Gastrocnemius medialis (tissue), 4 donors: ENCODE measurements around the gene RHOV. TPM values are rescaled to one million over a fixed set of nuclear protein-coding genes. Genes with fewer than 3 reads are reported as not detected.

Experiments used
- ATAC-seq, 2 donors: fragments of 150-250 bp; one replicate each; pipeline ENCODE4 v1.9.1; 2016
- DNase-seq, 2 donors: peaks; one replicate each; pipeline ENCODE4 v3.0.0-alpha.2; 2019
- H3K27ac ChIP-seq, 4 donors: fragments of 200-600 bp; sonication (generic); 1 replicate in 1 of 4; 2 replicates in 3 of 4; pipeline ENCODE4 v1.5.1; 2016 to 2018; ENCODE audit warnings: mild to moderate bottlenecking in 2 of 4, moderate library complexity in 1 of 4
- H3K27me3 ChIP-seq, 3 donors: fragments of 200-600 bp; sonication (generic) in 2 of 3; 1 replicate in 1 of 3; 2 replicates in 2 of 3; pipeline versions ENCODE4 v1.5.1 to v1.6.0; 2016 to 2019; ENCODE audit warnings: mild to moderate bottlenecking in 1 of 3, moderate library complexity in 1 of 3
- H3K36me3 ChIP-seq, 2 donors: fragments of 200-600 bp; sonication (generic) in 1 of 2; one replicate each; pipeline ENCODE4 v1.5.1; 2017 to 2018
- H3K4me1 ChIP-seq, 2 donors: fragments of 200-600 bp; sonication (generic) in 1 of 2; one replicate each; pipeline ENCODE4 v1.5.1; 2016 to 2017; ENCODE audit warnings: mild to moderate bottlenecking in 2 of 2
- H3K4me3 ChIP-seq, 4 donors: fragments of 200-600 bp; sonication (generic) in 3 of 4; 1 replicate in 1 of 4; 2 replicates in 3 of 4; pipeline ENCODE4 v1.5.1; 2016 to 2019; ENCODE audit warnings: mild to moderate bottlenecking in 2 of 4
- H3K9me3 ChIP-seq, 3 donors: fragments of 200-600 bp; sonication (generic) in 2 of 3; 1 replicate in 1 of 3; 2 replicates in 2 of 3; pipeline ENCODE4 v1.5.1; 2016 to 2019
- POLR2A ChIP-seq, 2 donors: fragments of 450-650 bp; IDR thresholded peaks; one replicate each; pipeline ENCODE4 v1.6.1; 2017; ENCODE audit warnings: antibody characterized with exemption in 2 of 2, mild to moderate bottlenecking in 2 of 2, moderate library complexity in 2 of 2
- in situ Hi-C, 4 donors: fragments of 200-750 bp; cut with MboI; loops; one replicate each; pipeline versions ENCODE4 v1.15.0 to v1.8.0; 2017; ENCODE audit warnings: low sequenced_read_pairs in 4 of 4
- intact Hi-C: fragments of 100-400 bp; cut with DNase I; formaldehyde crosslinking; loops from one replicate; pipeline ENCODE4 v1.15.1; 2023; ENCODE audit warnings: low total_unique reads
- total RNA-seq, 4 donors: library from RNA; depleted of rRNA; stranded (reverse); fragments of >200 nt; gene quantifications; one replicate each; pipeline versions ENCODE4 v1.1.0 to v1.2.3, GENCODE V29; 2016
- TF ChIP-seq, protein P1 (sequence below), 5 experiments: fragments of 450-650 bp in 3 of 5; fragments of 200-600 bp in 2 of 5; sonication (generic) in 2 of 5; IDR thresholded peaks in 4 of 5; conservative IDR thresholded peaks in 1 of 5; 1 replicate in 4 of 5; 2 replicates in 1 of 5; pipeline ENCODE4 v1.5.1; 2016 to 2019; ENCODE audit warnings: antibody characterized with exemption in 5 of 5, mild to moderate bottlenecking in 3 of 5, moderate library complexity in 3 of 5

RHOV gene
- total RNA-seq, 4 donors from 2014 or later, result not detected

- no peaks in the 10 kb centered on the region for H3K36me3 ChIP-seq
- no peaks in the 10 kb centered on the region for H3K27me3 ChIP-seq
- TF ChIP-seq POLR2A (IDR thresholded peaks at IDR 0.05), result no peak
- TF ChIP-seq, protein P1, sequence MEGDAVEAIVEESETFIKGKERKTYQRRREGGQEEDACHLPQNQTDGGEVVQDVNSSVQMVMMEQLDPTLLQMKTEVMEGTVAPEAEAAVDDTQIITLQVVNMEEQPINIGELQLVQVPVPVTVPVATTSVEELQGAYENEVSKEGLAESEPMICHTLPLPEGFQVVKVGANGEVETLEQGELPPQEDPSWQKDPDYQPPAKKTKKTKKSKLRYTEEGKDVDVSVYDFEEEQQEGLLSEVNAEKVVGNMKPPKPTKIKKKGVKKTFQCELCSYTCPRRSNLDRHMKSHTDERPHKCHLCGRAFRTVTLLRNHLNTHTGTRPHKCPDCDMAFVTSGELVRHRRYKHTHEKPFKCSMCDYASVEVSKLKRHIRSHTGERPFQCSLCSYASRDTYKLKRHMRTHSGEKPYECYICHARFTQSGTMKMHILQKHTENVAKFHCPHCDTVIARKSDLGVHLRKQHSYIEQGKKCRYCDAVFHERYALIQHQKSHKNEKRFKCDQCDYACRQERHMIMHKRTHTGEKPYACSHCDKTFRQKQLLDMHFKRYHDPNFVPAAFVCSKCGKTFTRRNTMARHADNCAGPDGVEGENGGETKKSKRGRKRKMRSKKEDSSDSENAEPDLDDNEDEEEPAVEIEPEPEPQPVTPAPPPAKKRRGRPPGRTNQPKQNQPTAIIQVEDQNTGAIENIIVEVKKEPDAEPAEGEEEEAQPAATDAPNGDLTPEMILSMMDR (IDR thresholded peaks at IDR 0.05 in 4 of 5, conservative IDR thresholded peaks at IDR 0.05 in 1 of 5), result no peak
- no peak overlapping the region for H3K4me3 ChIP-seq
- no peak for ATAC-seq
- DNase-seq, result no peak
- no peak overlapping the region for H3K27ac ChIP-seq
- H3K9me3 ChIP-seq, result no peaks in the 10 kb centered on the region
- in situ Hi-C loops, result loop anchor here in 1 of 4 donors (25.0 kb wide), 1 partner anchor 369 kb away; no protein-coding TSS in a partner anchor
- intact Hi-C loops, result no loop called here
- H3K4me1 ChIP-seq, result no peaks in the 10 kb centered on the region
These were observed 7.3 kb upstream of the RHOV start for GRCh38 chr15:40881351-40881750.

GRCh38 chr15:40879609-40880008, 5.6 kb upstream of the RHOV start:
- no peak overlapping the region for H3K27ac ChIP-seq
- no peaks in the 10 kb centered on the region for H3K9me3 ChIP-seq
- TF ChIP-seq, protein P1 (IDR thresholded peaks at IDR 0.05 in 4 of 5, conservative IDR thresholded peaks at IDR 0.05 in 1 of 5), result no peak
- TF ChIP-seq POLR2A (IDR thresholded peaks at IDR 0.05), result no peak
- in situ Hi-C loops (loop anchor here in 1 of 4 donors (25.0 kb wide), 1 partner anchor 367 kb away; no protein-coding TSS in a partner anchor), intact Hi-C loops (no loop called here)
- H3K27me3 ChIP-seq, result no peaks in the 10 kb centered on the region
- H3K36me3 ChIP-seq, result no peaks in the 10 kb centered on the region
- H3K4me1 ChIP-seq, result no peaks in the 10 kb centered on the region
- ATAC-seq (no peak), DNase-seq (no peak)
- no peak overlapping the region for H3K4me3 ChIP-seq

- ATAC-seq (no peak), DNase-seq (no peak)
- Histone ChIP-seq H3K4me3 (no peak overlapping the region), H3K27ac (no peak overlapping the region), H3K27me3 (no peaks in the 10 kb centered on the region), H3K4me1 (no peaks in the 10 kb centered on the region), H3K36me3 (no peaks in the 10 kb centered on the region), H3K9me3 (no peaks in the 10 kb centered on the region)
- in situ Hi-C loops (loop anchor here in 1 of 4 donors (25.0 kb wide), 1 partner anchor 366 kb away; no protein-coding TSS in a partner anchor), intact Hi-C loops (no loop called here)
- no peak for TF ChIP-seq POLR2A (IDR thresholded peaks at IDR 0.05)
- TF ChIP-seq, protein P1 (IDR thresholded peaks at IDR 0.05 in 4 of 5, conservative IDR thresholded peaks at IDR 0.05 in 1 of 5), result no peak
These were observed 4.8 kb upstream of the RHOV start for GRCh38 chr15:40878785-40879184.

DNA sequence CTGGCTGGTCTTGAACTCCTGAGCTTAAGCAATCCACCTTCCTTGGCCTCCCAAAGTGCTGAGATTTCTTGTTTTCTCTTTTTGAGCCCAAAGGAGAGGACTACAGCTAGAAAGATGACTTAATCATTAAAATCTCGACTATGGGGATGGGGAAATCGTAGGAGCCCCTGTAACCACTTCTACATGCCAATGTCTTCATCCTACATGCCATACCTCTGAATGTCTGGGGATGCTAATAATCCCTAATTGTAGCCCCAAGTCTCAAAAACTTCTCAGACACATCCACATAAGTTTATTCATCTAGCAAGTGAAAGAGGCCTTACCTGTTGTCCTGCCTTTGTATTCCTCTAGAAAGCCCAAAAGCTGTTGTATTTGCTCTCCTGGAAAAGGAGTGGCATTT, 3.7 kb upstream of the RHOV start:
- peaks cover 0 to 8% (median 6%) of the 10 kb centered on the region in 3 donors for H3K27me3 ChIP-seq
- H3K4me1 ChIP-seq, result no peaks in the 10 kb centered on the region
- H3K36me3 ChIP-seq, result no peaks in the 10 kb centered on the region
- H3K4me3 ChIP-seq, result no peak overlapping the region
- in situ Hi-C loops (loop anchor here in 1 of 4 donors (25.0 kb wide), 1 partner anchor 365 kb away; no protein-coding TSS in a partner anchor), intact Hi-C loops (no loop called here)
- DNase-seq (no peak), ATAC-seq (no peak)
- H3K9me3 ChIP-seq, result no peaks in the 10 kb centered on the region
- TF ChIP-seq POLR2A (IDR thresholded peaks at IDR 0.05), result no peak
- TF ChIP-seq, protein P1 (IDR thresholded peaks at IDR 0.05 in 4 of 5, conservative IDR thresholded peaks at IDR 0.05 in 1 of 5), result no peak
- no peak overlapping the region for H3K27ac ChIP-seq
